Measurements from ENCODE around the gene CALML4.
"Not testable (repeated sequence)": the region's sequence is repeated elsewhere in the genome, so short reads cannot be mapped to it uniquely, and the experiment has no call there.

CALML4 gene

DNA sequence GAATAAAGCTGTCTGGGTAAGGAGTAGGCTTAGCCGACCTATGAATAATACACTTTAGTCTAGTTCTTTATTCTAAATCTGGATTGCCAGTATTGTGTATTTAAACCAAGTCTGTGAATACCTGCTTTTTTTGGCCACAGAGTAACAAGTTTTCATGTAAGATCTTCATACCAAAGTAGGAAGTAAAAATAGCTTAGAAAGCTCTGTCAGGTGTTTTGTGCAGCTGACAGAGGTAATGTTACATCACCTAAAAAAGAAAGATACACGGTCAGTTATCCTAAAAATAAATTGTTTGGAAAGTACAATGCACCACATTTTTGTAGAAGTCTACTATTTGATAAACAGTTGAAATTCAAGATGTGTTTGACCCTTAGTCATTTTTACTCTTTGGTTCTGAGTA is 16.5 kb downstream of the CALML4 start:
- DNase-seq, result no peak

DNA sequence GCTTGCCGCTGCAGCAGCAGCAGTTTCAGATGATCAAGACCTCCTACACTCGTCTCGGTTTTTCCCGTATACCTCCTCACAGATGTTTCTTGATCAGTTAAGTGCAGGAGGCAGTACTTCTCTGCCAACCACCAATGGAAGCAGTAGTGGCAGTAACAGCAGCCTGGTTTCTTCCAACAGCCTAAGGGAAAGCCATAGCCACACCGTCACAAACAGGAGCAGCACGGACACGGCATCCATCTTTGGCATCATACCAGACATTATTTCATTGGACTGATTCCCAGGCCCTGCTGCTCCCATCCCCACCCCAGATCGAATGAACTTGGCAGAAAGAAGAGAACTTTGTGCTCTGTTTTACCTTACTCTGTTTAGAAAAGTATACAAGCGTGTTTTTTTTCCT is 17.6 kb downstream of the CALML4 start:
- DNase-seq, result no peak

DNA sequence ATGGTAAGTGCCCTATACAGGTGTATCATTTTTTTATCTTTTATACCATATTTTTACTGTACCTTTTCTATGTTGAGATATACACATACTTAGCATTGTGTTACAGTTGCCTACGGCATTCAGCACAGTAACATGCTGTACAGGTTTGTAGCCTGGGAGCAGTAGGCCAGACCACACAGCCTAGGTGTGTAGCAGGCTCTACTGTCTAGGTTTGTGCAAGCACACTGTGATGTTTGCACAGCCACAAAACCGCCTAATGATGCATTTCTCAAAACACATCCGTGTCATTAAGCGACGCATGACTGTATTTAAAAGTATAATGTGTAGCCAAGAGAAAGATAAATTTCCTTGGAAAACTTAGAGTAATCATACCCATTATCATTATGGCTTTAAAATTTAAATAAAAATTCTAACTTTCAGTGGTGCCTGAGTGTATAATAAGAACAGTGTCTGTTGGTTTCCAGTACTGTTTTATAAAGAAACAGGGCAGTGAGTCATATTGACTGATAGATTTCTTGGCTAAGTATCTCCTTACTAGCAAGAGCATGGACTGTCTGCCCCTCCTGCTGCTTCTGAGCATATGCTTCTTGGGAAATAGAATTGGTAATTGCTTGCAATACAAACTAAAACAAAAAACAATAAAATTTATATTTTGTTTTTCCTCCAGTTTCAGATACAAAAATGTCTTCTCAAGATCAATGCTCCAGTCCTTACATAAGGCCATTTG is 18.3 kb downstream of the CALML4 start:
- no peak for DNase-seq

DNA sequence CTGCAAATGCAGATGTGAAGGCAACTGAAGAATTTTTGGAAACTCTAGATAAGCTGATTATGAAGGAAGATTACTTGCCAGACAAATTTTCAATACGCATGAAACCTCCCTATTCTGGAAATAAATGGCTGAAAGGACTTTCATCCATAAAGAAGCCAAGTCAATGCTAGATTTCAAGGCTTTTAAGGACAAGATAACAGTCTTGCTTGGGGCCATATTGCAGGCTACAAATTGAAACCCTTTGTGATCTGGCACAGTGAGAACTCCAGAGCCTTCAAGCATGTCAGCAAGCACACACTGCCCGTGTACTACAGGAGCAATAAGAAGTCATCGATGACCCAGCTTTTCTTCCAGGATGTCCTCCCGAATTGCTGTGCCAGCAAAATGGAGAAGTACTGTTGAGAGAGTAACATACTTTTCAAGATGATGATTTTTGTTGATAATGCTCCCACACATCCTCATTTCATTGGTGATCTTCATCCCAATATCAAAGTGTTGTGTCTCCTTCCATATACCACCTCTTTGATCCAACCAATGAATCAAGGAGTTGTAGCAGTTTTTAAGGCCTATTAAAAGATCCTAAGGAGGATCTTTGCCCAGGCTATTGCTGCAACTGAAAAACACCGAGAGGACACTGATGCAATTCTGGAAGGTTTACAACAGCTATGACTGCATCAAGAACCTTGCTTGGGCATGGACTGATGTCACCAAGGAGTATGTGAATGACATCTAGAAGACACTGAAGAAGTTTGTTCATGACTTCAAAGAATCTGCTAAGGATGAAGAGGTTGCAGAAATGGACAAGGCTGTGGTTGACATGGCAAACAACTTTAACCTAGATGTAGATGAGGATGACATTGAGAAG is 20.3 kb downstream of the CALML4 start:
- no peak for DNase-seq

DNA sequence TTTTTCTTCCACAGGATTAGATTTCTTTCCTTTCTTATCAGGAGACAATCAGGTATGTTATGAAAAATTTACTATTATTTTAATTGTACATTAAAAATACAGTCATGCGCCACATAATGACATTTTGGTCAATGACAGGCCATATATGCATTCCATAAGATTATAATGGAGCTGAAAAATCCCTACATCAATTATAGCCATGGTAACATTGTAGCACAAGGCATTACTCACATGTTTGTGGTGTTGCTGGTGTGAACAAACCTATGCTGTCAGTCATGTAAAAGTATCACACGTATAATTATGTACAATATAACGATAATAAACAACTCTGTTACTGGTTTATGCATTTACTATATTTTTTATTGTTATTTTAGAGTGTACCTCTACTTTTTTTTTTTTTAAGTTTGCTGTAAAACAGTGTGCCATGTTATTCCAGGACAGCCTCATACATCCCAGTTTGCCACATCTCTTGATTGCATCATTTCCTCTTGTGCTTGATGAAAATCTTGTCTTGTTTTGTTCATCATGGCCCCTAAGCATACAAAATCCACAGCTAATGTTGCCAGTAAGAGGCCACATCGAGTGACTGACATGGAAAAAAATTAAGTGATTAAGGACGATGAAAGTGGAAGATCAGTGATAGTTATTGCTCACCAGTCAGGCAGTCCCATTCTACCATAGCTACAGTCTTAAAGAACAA is 21.4 kb downstream of the CALML4 start:
- no peak for DNase-seq

DNA sequence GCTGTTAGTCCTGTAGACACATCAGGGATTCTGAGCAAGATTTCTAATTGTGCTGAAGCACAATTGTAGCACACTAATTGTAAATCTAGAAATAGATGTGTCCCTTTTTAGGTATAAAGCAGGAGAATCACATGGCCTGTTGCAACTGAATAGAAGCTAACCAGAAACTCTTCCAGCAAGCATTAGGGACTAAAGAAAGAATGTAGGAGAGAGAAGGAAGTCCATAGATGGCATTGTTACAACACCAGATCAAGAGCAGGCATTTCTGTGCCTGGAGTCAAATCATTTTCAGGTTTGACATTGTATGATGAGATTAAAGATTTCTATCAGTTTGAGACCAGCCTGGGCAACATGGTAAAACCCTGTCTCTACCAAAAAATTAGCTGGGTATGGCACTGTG is 27.4 kb downstream of the CALML4 start:
- DNase-seq, result no peak

DNA sequence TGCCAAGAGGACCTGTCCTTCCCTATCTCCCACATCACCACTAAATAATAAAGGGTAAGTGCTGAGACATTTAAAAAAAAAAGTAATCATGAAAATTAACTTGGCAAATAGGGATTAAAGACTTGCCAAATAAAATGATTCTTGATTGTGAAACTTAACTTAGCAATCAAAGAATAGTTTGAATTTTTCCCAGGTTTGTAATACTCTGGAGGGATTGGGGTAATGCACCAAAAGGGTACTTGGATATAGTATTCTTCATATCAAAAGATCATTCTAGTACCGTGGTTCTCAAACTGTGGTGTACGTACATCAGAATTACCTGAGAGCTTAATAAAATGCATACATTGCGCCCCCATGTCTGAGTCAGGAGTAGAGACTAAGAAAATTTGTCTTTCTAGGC is 28.5 kb downstream of the CALML4 start:
- DNase-seq, result no peak

DNA sequence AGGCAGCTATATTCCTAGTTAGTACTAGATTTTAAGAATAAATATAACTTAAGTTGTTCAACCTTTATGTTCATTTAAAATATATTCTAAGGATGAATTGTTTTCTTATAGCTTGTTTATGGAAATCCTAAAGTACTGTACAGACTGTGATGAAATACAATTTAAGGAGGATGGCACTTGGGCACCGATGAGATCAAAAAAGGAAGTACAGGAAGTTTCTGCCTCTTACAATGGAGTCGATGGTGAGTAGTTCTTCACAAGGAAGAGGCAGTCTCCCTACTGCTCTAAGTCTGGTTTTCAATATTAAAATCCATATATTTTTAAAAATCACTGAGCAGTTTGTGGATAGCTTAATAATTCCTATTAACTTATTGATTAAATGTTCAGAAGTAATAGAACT is 29.6 kb downstream of the CALML4 start:
- no peak for DNase-seq

DNA sequence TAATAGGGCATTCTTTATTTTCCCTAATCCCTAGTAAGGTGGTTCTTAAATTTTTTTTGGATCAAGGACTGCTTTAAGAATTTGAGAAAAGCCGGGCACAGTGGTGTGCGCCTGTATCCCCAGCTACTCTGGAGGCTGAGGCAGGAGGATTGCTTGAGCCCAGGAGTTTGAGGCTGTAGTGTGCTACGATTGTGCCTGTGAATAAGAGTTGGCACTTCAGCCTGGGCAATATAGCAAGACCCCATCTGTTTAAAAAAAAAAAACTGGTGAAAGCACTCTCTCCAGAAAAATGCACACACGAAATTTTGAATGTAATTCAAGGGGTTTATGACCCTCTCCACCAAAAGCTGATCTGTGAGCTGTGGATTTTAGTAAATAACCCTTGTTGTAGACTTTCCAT is 32.0 kb downstream of the CALML4 start:
- no peak for DNase-seq

DNA sequence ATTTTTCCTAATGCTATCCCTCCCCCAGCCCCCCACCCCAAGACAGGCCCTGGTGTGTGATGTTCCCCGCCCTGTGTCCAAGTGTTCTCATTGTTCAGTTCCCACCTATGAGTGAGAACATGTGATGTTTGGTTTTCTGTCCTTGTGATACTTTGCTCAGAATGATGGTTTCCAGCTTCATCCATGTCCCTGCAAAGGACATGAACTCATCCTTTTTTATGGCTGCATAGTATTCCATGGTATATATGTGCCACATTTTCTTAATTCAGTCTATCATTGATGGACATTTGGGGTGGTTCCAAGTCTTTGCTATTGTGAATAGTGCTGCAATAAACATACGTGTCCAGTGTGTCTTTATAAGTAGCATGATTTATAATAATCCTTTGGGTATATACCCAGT is 33.1 kb downstream of the CALML4 start:
- DNase-seq, result not testable (repeated sequence)

DNA sequence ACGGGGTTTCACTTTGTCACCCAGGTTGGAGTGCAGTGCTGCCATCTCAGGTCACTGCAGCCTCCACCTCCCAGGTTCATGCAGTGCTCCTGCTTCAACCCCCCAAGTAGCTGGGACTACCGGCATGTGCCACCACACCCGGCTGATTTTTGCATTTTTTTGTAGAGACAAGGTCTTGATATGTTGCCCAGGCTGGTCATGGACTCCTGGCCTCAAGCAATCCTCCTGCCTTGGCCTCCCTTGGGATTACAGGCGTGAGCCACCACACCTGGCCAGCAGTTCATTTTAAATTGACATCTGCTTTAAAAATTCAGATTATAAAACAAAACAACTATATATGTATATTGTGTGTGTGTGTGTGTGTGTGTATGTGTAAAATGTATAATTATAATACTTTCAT is 38.3 kb downstream of the CALML4 start:
- no peak for DNase-seq

DNA sequence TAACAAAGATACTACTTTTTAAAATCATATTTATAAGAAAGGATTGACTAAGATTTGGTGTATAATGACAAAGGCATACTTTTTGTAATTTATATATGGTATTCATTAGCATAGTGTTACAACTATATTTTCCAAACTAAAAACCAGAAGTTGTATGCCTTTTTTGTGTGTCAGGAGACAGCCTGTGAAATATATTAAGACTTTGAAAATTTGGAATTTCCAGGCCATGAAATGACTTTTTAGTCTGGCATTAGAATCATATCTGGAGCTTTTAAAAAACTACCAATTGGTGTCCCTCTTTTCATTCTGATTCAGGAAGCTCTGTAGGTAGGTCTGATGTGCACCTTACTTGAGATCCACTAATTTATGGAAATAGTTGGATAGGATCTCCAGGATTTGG is 41.9 kb downstream of the CALML4 start:
- DNase-seq, result no peak

DNA sequence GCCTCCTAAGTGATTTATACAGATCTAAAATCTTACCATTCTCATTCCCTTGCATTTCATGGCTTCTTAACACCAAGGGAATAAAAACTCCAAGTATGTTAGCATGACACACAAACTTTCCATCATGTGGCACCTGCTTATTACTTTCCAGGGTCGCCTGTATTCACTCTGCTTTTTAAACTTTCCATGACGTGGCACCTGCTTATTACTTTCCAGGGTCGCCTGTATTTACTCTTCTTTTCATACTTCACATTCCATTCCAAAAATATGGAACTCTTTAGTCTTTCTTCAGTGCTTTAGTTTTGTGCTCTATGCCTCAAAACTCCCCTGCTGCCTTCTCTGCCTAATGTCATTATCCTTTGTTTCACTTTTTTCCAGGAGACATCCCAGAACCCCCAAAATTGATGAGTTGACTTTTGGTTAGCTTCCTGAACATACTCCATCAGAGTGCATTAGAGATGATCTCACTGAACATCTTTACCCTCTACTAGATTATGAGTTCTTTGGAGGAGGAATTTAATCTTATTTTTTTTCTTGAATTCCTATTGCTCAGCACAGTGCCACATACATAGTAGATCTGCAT is 47.0 kb downstream of the CALML4 start:
- no peak for DNase-seq

DNA sequence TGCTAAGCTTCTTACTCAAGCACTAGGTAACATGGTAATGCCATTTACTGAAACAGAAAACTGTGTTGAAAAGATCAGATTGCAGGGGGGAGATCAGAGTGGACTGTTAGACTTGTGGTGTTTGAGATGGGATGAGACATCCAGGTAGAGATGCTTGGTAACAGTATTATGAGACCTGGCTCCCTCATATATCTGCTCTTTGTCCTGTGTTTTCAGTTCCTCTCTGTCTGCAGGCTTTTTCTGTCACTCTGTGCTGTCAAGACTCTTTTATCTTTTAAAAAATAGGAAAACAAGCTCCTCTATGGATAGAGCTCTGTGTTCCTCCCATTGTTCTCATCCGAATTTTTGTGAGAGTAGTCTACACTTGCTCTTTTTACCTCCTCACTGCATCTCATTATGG is 48.1 kb downstream of the CALML4 start:
- DNase-seq, result no peak

DNA sequence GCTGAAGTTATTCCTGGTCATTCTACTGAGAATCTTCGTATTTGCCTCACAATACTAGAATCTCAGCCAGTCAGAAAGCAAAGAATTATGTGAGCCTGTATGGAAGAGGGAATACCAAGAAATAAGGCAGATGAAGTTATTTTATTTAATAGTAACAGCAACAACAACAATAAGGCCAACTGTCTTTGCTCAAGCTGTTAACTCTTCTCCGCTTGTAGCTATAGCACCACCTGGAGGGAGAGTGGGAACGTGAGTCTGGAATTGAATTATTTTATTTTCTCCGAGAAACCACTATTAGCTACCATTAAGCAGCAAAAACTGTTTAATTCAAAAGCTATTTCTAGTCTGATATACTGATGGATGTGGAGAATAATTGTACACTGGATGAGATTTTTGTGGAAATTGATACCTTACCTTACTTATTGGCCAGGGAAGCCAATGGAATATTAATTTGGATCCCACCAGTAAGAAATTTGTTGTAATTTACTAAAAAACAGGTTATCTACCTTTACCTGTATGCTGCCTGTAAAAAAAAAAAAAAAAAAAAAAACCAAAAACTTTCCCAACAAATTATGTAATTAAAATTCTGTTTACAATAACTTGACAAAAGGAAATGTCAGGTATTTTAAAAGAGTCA is 50.1 kb downstream of the CALML4 start:
- no peak for DNase-seq

DNA sequence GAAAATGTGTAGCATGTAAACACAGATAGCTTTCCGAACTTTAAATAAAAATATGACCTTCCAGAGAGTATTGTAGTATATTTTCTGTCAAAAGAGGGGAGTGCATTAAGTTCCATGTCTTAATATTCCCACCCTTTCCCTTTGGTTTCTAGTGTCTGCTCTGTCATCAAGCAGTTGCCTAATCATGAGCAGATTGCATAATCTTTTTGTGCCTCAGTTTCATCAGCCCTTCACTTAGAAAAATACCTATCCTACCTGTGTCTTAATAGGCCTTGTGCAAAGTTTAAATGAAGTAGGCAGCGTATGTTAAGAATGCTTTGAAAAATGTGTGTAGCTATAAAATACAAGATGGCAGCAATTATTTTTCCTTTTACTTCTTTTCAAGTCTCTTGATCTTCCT is 52.8 kb downstream of the CALML4 start:
- DNase-seq, result no peak

DNA sequence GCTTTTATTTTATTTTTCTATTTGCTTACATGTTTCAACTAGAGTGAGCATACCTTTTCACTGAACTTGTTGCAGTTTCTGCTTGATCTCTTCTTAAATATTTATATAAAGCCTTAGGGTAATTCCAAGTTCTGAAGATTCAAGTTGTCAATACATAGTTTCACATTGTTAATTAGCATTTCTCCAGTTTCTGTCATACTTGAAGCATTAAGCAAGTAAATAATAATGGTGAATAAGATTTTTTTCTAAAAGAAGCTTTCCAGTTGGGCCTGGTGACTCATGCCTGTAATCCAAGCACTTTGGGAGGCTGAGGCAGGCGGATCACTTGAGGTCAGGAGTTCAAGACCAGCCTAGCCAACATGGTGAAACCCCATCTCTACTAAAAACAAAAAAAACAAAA is 53.9 kb downstream of the CALML4 start:
- DNase-seq, result no peak

DNA sequence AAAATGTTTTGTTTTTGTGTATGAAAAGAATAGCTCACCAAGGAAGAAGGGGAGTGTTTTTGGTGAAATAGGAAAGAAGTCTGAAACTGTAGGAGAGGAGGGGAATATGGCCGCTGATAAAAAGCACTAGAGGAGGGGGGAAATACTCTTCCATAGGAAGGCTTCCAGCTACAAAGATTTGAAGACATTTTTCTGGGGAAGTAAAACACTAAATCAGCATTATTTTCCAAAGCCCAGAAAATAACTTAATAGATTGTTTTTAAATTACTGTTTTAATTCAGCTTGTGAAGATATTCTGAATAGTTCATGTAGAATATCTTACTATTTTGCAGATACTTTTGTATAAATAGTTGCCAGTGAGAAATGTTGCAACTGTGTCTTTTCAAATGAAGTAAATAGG is 54.9 kb downstream of the CALML4 start:
- DNase-seq, result no peak

DNA sequence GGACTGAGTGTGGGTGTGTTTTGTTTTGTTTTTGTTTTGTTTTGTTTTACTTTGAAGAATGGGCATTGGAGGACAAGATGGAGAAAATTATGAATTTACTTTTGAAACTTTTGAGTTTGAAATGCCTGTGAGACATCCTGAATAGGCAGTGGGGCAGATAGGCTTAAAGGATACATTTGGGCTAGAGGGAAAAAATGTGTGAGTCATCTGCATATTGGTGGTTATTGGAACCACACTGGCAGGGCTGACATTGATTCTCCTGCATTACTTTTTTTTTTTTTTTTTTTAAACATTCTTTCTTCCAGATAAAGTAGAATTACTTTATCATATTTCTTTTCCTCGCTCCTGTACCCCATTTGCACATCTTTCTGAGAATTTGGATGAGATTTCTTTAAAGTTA is 56.1 kb downstream of the CALML4 start:
- no peak for DNase-seq

DNA sequence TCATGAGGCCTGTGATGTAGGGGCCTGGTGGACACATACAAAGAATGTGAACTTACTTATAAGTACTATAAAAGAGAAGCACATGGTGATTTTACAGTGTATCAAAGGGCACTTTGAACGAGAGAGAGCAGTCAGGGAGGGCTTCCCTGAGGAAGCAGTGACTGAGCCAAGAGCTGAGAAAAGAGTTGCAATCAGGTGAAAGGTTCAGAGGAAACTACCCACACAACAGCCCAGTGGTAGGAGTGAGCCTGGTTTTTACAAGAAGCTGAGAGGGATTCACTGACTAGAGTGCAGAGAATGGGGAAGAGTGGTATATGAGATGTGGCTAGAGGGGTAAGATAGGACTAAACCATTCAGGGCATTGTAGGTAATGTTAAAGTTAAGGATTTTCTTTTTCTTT is 57.1 kb downstream of the CALML4 start:
- DNase-seq, result no peak

DNA sequence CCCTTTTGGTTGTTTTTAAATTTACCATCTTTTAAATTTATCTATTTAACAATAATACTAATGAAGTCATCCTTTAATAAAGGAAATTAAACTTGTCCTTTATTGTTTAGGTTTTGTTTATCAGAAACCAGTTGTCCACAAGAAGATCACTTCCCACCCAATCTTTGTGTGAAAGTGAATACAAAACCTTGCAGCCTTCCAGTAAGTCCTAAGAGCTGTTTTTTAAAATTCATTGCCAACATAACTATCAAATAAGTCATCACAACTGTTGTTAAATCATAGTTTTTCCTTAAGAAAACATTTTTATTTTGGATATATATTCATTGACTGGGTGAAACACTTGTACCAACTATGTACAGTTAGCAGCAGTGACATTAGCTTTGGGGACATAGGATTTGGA is 59.4 kb downstream of the CALML4 start:
- no peak for DNase-seq

DNA sequence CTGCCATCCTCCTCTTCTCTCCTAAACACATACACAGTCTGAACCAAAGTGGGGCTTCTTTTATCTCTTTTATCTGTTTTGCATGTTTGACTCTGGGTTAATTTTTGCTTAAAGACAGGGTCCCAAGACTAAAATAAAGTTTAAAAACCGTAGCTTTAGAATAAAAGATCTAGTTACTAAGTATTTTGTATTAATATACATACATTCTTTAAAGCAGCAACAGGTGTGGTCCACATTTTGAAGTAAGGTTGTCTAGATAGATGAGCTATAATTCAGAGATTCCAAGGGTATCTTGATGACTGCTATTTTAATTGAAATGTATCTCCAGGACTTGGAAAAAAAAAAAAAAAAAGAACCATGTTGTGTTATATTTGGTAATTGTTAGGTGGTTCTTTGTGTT is 61.3 kb downstream of the CALML4 start:
- no peak for DNase-seq

DNA sequence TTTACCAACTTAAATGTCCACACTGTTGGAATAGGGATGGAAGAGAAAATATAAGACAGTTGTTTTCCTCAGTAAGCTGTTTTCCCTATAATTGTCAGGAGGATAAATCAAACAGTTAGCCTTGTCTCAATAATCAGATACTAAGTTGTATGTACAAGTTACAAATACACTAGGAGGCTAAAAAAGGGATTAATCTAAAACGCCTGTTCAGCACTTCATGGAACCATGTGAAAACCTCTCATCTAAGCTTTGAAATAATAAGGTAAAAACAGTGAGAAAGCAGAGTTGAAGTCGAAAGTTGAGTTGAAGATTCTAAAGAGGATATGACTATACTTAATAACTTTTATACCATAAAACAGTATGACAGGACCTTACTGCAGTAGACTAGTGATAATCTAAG is 62.0 kb downstream of the CALML4 start:
- no peak for DNase-seq
